GM12891 (cell line): ENCODE data around the gene PRDM16.

ENCODE experiments used
- DNase-seq: peaks from one replicate; pipeline ENCODE4 v3.0.0; 2011; ENCODE audit warnings: low spot score; ENCODE audit not compliant: insufficient read length
- FAIRE-seq: peaks from 2 replicates; lab custom pipeline; 2011; peaks lifted over from hg19 to GRCh38; lab: Jason Lieb, UNC
- PAX5 ChIP-seq: IDR thresholded peaks from 2 replicates; pipeline ENCODE4 v1.6.1; 2011; ENCODE audit warnings: low read length, moderate library complexity, mild to moderate bottlenecking; ENCODE audit not compliant: insufficient read depth, severe bottlenecking
- POLR2A ChIP-seq: IDR thresholded peaks from 2 replicates; pipeline ENCODE4 v1.6.1; 2011; ENCODE audit warnings: low read depth, low read length, control low read depth
- POLR2AphosphoS5 ChIP-seq: IDR thresholded peaks from 2 replicates; pipeline ENCODE4 v1.6.1; 2011; ENCODE audit warnings: low read depth, low read length, control low read depth
- POU2F2 ChIP-seq: IDR thresholded peaks from 2 replicates; pipeline ENCODE4 v1.6.1; 2011; ENCODE audit warnings: low read depth, mild to moderate bottlenecking, control low read depth, low read length, moderate library complexity
- SPI1 ChIP-seq: IDR thresholded peaks from 2 replicates; pipeline ENCODE4 v1.6.1; 2011; ENCODE audit warnings: low read depth, low read length, control low read depth
- TAF1 ChIP-seq: IDR thresholded peaks from 2 replicates; pipeline ENCODE4 v1.6.1; 2011; ENCODE audit warnings: low read depth, low read length, control low read depth

PRDM16 gene

DNA sequence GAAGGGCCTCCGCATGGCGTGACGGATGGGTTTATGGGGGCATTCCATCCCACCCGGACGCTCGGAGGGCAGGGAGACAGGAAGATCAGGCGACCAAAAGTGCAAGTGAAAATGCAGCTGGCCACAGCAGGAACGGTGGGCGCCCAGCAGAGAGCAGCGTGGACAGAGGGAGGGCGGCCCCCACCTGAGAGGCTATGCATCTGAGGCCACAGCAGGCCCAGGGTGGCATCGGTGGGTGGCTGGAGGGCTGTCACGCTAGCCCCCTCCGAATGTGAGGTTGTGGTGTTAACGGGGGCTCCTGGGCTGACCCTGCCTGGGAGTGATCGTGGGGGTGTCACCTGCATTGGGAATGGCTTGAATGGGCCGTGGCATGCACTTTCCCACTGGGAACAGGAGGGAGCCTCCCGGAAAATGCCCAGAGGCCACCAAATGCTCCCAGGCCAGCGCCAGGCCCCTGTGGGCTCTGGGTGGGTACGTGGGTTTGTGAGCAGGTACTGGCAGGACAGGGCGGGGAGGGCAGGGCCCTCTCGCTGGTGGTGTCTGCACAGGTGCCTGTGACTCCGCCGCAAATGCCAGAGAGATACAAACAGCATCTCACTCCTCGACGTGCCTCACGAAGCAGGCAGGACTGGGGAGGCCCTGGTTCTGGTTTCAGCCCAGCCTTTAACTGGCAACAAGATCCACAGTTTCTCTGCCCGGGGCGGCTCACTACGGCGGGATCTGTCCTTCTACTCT lies 172.8 kb downstream of the PRDM16 start:
- DNase-seq (no peak), FAIRE-seq (no peak)
- TF ChIP-seq PAX5: no peak
- no peak for TF ChIP-seq TAF1
- TF ChIP-seq POU2F2: no peak
- TF ChIP-seq POLR2A: no peak
- TF ChIP-seq POLR2AphosphoS5: no peak
- TF ChIP-seq SPI1: no peak

DNA sequence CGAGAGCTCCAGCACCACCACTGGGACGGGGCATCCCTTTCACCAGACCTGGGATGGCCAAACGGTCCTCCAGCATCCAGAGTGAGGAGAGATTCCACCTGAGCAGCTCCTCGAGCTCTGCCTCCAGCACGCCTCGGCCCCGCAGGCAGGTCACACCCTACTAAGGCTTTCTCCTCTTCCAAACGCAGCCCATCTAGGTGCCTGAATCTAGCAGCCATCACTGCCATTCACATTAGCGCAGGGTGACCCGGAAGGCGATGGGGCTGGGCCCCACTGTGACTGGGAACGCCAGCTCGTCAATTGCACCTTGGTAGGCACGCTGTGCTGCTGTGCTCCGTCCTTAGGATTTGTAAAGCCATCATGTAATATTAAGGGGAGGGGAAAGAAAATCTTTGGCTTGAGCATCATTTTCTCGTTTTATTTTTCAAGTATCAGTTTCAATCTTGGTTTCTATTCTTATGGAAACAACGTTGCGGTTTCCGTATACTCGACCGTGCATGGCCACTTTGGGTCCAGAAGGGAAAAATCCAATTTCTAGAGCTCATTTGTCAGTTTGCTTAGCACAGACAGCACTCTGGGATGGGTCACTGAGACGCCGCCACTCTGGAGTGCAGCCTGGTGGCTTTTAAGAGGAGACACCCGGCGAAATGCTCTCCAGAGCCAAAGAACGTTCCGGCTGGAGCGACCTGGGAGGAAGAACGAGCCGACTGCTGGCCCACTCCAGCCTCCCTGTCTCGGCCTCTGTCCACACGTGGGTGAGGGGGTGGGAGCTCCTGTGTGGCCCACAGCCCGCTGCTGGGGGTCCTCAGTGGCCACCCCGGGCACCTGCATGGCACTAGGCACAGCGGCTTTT lies 173.6 kb downstream of the PRDM16 start:
- DNase-seq (no peak), FAIRE-seq (no peak)
- TF ChIP-seq POU2F2 (no peak), POLR2A (no peak), TAF1 (no peak), PAX5 (no peak), SPI1 (no peak), POLR2AphosphoS5 (no peak)

DNA sequence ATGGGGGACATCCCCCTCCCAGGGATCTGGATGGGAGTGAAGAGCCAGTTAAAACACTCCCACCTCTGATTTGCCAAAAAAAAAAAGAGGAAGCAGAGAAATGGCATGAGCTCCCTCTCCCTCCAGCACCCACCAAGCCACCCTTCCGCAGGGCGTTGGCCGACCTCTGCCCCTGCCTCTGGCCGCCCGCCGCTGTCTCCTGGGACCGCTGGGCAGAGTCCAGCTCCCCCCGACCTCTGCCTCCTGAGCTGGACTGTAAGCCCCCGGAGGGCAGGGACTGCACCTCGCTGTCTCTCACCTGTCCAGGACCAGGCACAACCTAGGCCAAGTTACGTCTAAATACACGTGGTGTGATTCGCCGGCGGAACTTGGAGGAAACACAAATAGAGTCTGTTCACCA lies 174.3 kb downstream of the PRDM16 start:
- TF ChIP-seq POU2F2: no peak
- TF ChIP-seq POLR2A: no peak
- no peak for TF ChIP-seq SPI1
- no peak for TF ChIP-seq TAF1
- no peak for TF ChIP-seq POLR2AphosphoS5
- no peak for TF ChIP-seq PAX5
- no peak for FAIRE-seq
- no peak for DNase-seq

DNA sequence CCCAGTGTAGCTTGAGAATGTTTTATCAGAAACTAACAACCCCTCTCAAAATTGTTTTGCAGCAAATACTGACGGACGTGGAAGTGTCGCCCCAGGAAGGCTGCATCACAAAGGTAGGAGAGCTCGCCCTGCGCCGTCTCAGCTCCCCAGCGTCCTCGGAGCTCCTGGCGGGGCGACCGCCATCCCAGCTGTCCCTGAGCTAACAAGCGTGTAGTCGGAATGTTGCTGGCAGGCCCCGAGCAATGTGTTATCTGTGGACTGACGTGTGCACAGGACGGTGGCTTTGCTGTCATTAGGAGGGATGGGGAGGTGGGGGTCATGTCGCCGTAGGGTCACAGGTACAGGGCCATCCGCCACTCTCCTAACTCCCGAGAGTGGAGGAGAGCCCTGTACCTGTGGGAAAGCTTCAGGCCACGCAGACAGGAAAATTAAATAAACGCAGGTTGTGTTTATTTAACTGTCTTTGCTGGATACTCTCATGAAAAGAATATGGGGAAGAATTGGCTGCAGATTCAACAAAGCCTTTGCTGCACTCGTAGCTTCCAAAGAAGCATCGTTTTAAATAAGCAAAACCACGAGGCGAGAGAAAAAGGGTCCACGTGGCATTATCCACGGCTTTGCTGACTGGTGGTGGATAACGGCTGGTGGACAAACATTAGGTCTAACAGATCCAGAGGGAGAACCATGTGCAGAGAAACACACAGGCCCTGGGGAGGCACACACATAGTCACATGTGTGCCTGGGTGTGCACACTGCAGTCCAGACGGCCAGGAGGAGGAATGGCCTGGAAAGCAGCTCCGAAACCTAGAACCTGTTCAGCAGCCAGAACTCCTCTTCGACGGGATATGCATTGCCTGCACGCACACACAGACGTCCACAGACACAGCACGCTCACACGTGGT lies 175.3 kb downstream of the PRDM16 start:
- FAIRE-seq: no peak
- TF ChIP-seq PAX5: no peak
- no peak for TF ChIP-seq POLR2AphosphoS5
- TF ChIP-seq POU2F2: no peak
- TF ChIP-seq POLR2A: no peak
- no peak for TF ChIP-seq SPI1
- TF ChIP-seq TAF1: no peak

DNA sequence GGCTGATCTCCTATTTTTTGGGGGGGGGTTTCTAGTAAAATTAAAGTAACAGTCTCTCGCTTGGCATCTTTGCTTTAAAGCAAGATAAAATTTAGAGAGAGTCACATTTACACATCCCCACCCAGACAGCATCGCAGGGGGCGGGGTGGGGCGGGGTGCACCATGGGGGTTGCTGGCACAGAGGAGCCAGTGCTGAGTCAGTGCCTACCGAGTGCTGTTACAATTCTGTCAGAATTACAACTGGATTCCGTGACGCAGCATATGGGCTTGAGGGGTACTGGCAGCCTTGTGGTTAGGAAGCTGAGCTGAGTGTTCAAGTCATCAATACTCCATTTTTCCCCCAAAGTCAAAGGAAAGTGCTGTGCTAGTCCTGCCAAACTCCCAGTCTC lies 175.9 kb downstream of the PRDM16 start:
- DNase-seq: no peak
- TF ChIP-seq TAF1: no peak
- TF ChIP-seq SPI1: no peak
- no peak for TF ChIP-seq POU2F2
- no peak for TF ChIP-seq POLR2A
- TF ChIP-seq PAX5: no peak
- no peak for TF ChIP-seq POLR2AphosphoS5
- FAIRE-seq: no peak

More for the DNA sequence above, 175.3 kb downstream of the PRDM16 start:
- no peak for DNase-seq

DNA sequence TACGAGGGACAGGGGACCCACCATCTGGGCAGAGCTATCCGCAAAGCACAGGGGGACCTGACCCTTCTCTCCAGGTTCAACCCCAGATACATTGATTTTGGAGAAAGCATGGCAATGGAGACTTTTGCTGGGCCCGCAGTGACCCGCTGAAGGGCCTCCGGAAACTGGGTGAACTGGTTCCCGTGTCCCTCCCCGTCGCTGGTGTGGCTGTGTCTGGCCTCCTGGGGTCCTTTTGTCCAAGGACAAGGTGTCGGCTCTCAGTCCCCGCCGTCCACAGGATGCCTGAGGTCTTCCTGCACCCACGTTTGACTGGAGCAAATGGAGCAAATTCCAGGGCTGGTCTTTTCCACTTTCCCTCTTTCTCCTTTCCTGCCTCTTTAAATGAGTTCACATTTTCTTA lies 176.3 kb downstream of the PRDM16 start:
- DNase-seq: no peak
- no peak for FAIRE-seq
- TF ChIP-seq POLR2AphosphoS5 (no peak), TAF1 (no peak), POLR2A (no peak), PAX5 (no peak), SPI1 (no peak), POU2F2 (no peak)

DNA sequence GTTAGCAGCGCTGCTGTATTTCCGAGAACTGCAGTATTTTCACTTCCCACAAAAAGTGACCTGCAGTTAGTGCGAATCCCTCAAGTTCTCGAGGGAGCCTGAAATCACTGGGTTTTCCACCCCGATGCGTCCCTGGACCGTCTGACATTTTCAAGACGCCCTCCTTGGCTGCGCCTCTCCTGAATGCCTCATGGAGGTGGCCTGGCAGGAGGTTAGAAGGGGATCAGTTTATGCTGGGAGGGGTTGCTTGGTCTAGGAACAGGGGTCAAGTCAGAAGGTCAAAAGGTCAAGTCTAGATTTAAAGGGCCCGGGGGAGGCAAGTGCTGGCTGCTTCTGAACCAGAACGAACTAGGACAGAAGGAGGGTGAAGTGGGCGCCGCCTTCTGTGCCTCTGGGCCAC lies 176.8 kb downstream of the PRDM16 start:
- no peak for TF ChIP-seq PAX5
- TF ChIP-seq SPI1: no peak
- no peak for TF ChIP-seq POLR2AphosphoS5
- no peak for TF ChIP-seq TAF1
- no peak for TF ChIP-seq POLR2A
- no peak for TF ChIP-seq POU2F2
- no peak for FAIRE-seq
- no peak for DNase-seq

DNA sequence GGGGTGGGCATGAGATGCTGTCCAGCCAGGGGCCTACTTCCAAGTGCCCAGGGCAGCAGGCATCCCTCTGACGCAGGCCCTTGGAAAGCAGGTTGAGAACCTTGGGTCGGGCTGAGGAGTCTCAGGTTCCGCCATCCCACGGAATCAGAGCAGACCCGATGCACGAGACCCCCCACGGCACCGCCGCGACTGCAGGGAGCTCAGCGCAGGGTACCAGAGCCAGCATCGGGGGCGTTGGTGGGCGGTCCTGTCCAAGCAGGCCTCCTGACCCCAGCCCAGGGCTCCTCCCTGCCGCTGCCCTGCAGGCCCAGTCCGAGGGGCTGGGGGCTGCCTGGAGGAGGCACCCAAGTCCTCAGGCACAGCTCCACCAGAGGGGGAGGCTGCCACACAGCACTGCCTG lies 177.2 kb downstream of the PRDM16 start:
- FAIRE-seq: no peak
- TF ChIP-seq PAX5 (no peak), POLR2AphosphoS5 (no peak), POLR2A (no peak), POU2F2 (no peak), SPI1 (no peak), TAF1 (no peak)
- DNase-seq: no peak

DNA sequence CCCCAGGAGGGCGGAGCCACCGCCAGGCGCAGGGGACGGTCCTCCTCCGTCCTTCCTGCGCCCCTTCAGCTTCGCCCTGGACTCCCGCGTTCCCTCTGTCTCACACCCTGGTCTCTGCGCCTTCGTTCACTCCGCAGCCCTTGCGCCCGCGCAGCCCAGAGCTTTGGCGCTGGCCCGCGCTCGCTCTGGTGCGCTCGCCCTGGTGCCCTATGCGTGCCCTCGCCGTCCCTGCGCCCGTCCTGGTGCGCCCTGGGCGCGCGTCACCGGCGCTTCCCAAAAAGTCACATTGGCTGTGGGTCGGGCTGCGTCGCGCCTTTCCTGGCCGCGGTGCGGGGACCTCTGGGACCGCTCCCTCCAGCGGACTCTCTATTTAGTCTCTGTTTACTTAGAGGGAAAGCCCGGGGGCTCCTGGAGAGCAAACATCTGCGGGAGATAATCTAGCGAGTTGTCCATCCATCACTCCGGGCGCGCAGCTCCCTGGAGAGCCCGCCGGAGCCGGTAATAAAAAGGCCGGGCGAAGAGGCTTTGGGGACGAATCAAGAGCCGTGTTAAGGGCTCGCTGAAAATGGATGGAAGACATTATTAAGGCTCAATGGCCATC lies 178.6 kb downstream of the PRDM16 start:
- DNase-seq (no peak), FAIRE-seq (no peak)
- TF ChIP-seq POLR2A: no peak
- TF ChIP-seq SPI1: no peak
- no peak for TF ChIP-seq POU2F2
- no peak for TF ChIP-seq PAX5
- no peak for TF ChIP-seq POLR2AphosphoS5
- TF ChIP-seq TAF1: no peak
